WTC11 (cell line): ENCODE results near the gene RITA1. TPM values are rescaled to one million over a fixed set of nuclear protein-coding genes. Genes with fewer than 3 reads are reported as not detected.

Source experiments
- ATAC-seq: fragments of 200-7000 bp; cut with Tn5 transposase; 2 replicates; pipeline ENCODE4 v1.10.0; 2021; ENCODE audit warnings: mild to moderate bottlenecking, moderate library complexity
- CTCF ChIA-PET: fragments of 300-600 bp; sonication (Branson Sonifier 250); formaldehyde crosslinking; loops from one replicate; lab custom pipeline; 2021; ENCODE audit warnings: antibody characterized with exemption; lab: Charles Lee
- POLR2A ChIA-PET: fragments of 350-600 bp; sonication (Branson Sonifier 250); formaldehyde crosslinking; loops from one replicate; lab custom pipeline; 2021; ENCODE audit warnings: antibody characterized with exemption; lab: Charles Lee
- DNase-seq: peaks from one replicate; pipeline ENCODE4 v3.0.0; 2021; ENCODE audit warnings: low spot score
- H3K27ac Mint-ChIP-seq: 2 replicates; pipeline ENCODE4 v1.8.0; 2021; ENCODE audit warnings: mixed read lengths
- H3K27me3 Mint-ChIP-seq: 2 replicates; pipeline ENCODE4 v1.8.0; 2021; ENCODE audit warnings: low read depth, mild to moderate bottlenecking, moderate library complexity, mixed read lengths
- H3K36me3 Mint-ChIP-seq: 2 replicates; pipeline ENCODE4 v1.8.0; 2021; ENCODE audit warnings: mixed read lengths
- H3K4me1 Mint-ChIP-seq: 2 replicates; pipeline ENCODE4 v1.8.0; 2022; ENCODE audit warnings: mixed read lengths
- H3K4me3 Mint-ChIP-seq: 2 replicates; pipeline ENCODE4 v1.8.0; 2021; ENCODE audit warnings: mild to moderate bottlenecking, moderate library complexity, mixed read lengths
- H3K9me3 Mint-ChIP-seq: 2 replicates; pipeline ENCODE4 v1.8.0; 2021; ENCODE audit warnings: mixed read lengths
- ELF4 ChIP-seq: sonication (generic); formaldehyde crosslinking; IDR thresholded peaks from 2 replicates; pipeline ENCODE4 v1.8.1; 2022; ENCODE audit warnings: low read depth, mild to moderate bottlenecking, moderate library complexity, missing genetic modification reagents
- FOXP1 ChIP-seq: sonication (generic); formaldehyde crosslinking; IDR thresholded peaks from 2 replicates; pipeline ENCODE4 v1.8.0; 2022; ENCODE audit warnings: missing genetic modification reagents, mild to moderate bottlenecking, moderate library complexity, borderline replicate concordance
- FOXP4 ChIP-seq: sonication (generic); formaldehyde crosslinking; IDR thresholded peaks from 2 replicates; pipeline ENCODE4 v1.8.0; 2022; ENCODE audit warnings: mild to moderate bottlenecking, missing genetic modification reagents
- GTF2I ChIP-seq: fragments of 250-450 bp; sonication (Bioruptor Pico); conservative IDR thresholded peaks from 2 replicates; pipeline ENCODE4 v1.4.0; 2021; ENCODE audit warnings: mild to moderate bottlenecking
- NFYB ChIP-seq: sonication (generic); formaldehyde crosslinking; conservative IDR thresholded peaks from 2 replicates; pipeline ENCODE4 v1.8.0; 2022; ENCODE audit warnings: low read depth, missing genetic modification reagents
- RORB ChIP-seq: fragments of 250-450 bp; sonication (Bioruptor Pico); IDR thresholded peaks from 2 replicates; pipeline ENCODE4 v1.9.0; 2021; ENCODE audit warnings: mild to moderate bottlenecking
- SOX15 ChIP-seq: fragments of 250-450 bp; sonication (Bioruptor Pico); IDR thresholded peaks from 2 replicates; pipeline ENCODE4 v1.9.0; 2021; ENCODE audit warnings: mild to moderate bottlenecking
- ZBTB21 ChIP-seq: sonication (generic); formaldehyde crosslinking; IDR thresholded peaks from 2 replicates; pipeline ENCODE4 v1.8.1; 2023; ENCODE audit warnings: mild to moderate bottlenecking, missing genetic modification reagents, borderline replicate concordance
- ZNF121 ChIP-seq: sonication (generic); formaldehyde crosslinking; IDR thresholded peaks from 2 replicates; pipeline ENCODE4 v1.8.0; 2023; ENCODE audit warnings: missing genetic modification reagents
- ZNF263 ChIP-seq: sonication (generic); formaldehyde crosslinking; IDR thresholded peaks from 2 replicates; pipeline ENCODE4 v1.8.1; 2022; ENCODE audit warnings: low read depth, mild to moderate bottlenecking, moderate library complexity, missing genetic modification reagents
- total RNA-seq: library from RNA; stranded (reverse); gene quantifications from 3 replicates; pipeline ENCODE4 v1.2.3, GENCODE V29; 2021
- TF ChIP-seq, protein P1 (sequence below): fragments of 200-600 bp; IDR thresholded peaks from 2 replicates; pipeline ENCODE4 v1.8.0; 2022; ENCODE audit warnings: antibody characterized with exemption
- TF ChIP-seq, protein P2 (sequence below): sonication (generic); formaldehyde crosslinking; IDR thresholded peaks from 2 replicates; pipeline ENCODE4 v1.8.1; 2023; ENCODE audit warnings: mild to moderate bottlenecking, missing genetic modification reagents
- TF ChIP-seq, protein P3 (sequence below): sonication (generic); formaldehyde crosslinking; conservative IDR thresholded peaks from 2 replicates; pipeline ENCODE4 v1.8.1; 2023; ENCODE audit warnings: mild to moderate bottlenecking, low read depth, missing genetic modification reagents, moderate library complexity
- TF ChIP-seq, protein P4 (sequence below): sonication (generic); formaldehyde crosslinking; IDR thresholded peaks from 2 replicates; pipeline ENCODE4 v1.8.0; 2023; ENCODE audit warnings: missing genetic modification reagents, mild to moderate bottlenecking, borderline replicate concordance

RITA1 gene
- total RNA-seq, 1 experiment from 2014 or later, result 29.3 TPM

GRCh38 chr12:113173081-113173698 is 12.3 kb upstream of the RITA1 start (continued):
- no peak for TF ChIP-seq FOXP4
- TF ChIP-seq ELF4 (CRISPR knock-in tag), result no peak
- no peak for TF ChIP-seq FOXP1 (CRISPR knock-in tag)
- TF ChIP-seq, protein P1, sequence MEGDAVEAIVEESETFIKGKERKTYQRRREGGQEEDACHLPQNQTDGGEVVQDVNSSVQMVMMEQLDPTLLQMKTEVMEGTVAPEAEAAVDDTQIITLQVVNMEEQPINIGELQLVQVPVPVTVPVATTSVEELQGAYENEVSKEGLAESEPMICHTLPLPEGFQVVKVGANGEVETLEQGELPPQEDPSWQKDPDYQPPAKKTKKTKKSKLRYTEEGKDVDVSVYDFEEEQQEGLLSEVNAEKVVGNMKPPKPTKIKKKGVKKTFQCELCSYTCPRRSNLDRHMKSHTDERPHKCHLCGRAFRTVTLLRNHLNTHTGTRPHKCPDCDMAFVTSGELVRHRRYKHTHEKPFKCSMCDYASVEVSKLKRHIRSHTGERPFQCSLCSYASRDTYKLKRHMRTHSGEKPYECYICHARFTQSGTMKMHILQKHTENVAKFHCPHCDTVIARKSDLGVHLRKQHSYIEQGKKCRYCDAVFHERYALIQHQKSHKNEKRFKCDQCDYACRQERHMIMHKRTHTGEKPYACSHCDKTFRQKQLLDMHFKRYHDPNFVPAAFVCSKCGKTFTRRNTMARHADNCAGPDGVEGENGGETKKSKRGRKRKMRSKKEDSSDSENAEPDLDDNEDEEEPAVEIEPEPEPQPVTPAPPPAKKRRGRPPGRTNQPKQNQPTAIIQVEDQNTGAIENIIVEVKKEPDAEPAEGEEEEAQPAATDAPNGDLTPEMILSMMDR, result no peak
- TF ChIP-seq, protein P2, sequence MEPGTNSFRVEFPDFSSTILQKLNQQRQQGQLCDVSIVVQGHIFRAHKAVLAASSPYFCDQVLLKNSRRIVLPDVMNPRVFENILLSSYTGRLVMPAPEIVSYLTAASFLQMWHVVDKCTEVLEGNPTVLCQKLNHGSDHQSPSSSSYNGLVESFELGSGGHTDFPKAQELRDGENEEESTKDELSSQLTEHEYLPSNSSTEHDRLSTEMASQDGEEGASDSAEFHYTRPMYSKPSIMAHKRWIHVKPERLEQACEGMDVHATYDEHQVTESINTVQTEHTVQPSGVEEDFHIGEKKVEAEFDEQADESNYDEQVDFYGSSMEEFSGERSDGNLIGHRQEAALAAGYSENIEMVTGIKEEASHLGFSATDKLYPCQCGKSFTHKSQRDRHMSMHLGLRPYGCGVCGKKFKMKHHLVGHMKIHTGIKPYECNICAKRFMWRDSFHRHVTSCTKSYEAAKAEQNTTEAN (CRISPR knock-in tag), result no peak
- no peak for TF ChIP-seq ZNF121 (CRISPR knock-in tag)

DNA sequence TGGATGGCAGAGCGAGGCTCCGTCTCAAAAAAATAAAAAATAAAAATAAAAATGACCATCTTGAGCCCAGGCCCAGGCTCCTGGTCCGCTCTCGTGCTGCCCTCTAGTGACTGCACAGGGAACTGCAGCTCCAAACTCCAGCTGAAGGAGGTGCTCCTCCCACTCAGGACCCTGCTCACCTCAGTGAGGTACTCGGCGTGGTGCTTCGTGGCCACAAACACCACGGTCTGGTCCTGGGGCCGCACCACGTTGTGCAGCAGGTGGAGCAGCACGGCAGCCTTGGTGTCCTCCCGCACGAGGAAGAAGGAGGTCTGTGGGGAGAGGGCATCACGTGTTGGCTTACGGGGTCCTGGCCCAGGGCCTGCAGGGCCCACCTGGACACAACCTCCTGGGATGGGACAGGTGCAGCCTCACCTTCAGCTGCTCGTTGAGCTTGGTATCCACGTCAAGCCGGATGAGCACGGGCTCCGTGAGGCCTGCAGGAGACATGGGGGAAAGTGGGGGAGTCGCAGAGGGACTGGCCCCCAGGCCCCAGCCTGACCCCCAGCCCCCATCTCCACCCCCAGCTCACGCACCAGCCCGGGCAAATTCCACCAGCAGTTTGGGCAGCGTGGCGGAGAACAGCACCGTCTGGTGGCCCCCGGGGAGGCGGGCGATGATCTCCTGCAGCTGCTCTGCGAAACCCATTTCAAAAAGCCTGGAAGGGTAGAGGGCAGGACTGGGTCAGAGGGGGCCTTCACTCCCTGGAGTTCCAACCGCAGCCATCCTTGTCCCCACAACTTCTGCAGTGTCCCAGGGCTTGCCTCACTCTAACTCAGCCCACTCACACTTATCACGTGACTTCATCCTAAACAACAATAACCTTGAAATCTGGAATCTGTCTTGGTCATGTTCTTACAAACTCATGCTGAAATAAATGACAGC is 10.8 kb upstream of the RITA1 start:
- TF ChIP-seq, protein P1, result peak; percentile 99
- TF ChIP-seq SOX15 (no peak), ZBTB21 (no peak)
- peaks cover 79% of the 10 kb centered on the region for H3K36me3 Mint-ChIP-seq
- no peaks in the 10 kb centered on the region for H3K4me1 Mint-ChIP-seq
- no peaks in the 10 kb centered on the region for H3K9me3 Mint-ChIP-seq
- peak; percentile 86 for DNase-seq
- H3K4me3 Mint-ChIP-seq, result no peak overlapping the region
- no peaks in the 10 kb centered on the region for H3K27me3 Mint-ChIP-seq
- H3K27ac Mint-ChIP-seq, result peak overlapping the region; percentile 90
- peak; percentile 88 for ATAC-seq
- POLR2A ChIA-PET, result interaction anchor here (0.7 kb wide), 1 partner anchor 61 kb away, joined by 5 read pairs; no protein-coding TSS in a partner anchor
- CTCF ChIA-PET, result interaction anchor here (0.5 to 2.2 kb wide), 34 partner anchors 9 to 1292 kb away, joined by 3 to 40 read pairs (median 4); partner anchors contain the start of genes CFAP73, DDX54, RASAL1 and RITA1

DNA sequence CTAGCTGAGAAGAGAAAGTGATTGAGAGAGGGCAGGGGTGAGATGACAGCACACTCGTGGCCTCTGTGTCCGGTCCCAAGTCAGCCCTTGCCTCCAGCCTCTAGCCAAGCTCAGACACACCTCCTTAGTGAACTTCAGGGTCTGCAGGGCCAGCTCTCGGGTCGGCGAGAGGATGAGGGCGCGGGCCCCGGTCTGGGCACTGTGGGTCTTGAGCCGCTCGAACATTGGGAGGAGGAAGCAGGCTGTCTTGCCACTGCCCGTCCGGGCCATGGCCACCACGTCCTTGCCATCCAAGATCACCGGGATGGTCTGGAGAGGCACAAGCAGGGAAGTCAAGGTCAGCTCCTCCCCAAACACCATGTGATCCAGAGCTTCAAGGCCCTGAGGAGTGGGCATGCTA is 6.5 kb upstream of the RITA1 start:
- CTCF ChIA-PET, result no interaction called here
- POLR2A ChIA-PET, result interaction anchor here (0.7 kb wide), 1 partner anchor 289 kb away, joined by 3 read pairs; no protein-coding TSS in a partner anchor
- TF ChIP-seq, protein P3, sequence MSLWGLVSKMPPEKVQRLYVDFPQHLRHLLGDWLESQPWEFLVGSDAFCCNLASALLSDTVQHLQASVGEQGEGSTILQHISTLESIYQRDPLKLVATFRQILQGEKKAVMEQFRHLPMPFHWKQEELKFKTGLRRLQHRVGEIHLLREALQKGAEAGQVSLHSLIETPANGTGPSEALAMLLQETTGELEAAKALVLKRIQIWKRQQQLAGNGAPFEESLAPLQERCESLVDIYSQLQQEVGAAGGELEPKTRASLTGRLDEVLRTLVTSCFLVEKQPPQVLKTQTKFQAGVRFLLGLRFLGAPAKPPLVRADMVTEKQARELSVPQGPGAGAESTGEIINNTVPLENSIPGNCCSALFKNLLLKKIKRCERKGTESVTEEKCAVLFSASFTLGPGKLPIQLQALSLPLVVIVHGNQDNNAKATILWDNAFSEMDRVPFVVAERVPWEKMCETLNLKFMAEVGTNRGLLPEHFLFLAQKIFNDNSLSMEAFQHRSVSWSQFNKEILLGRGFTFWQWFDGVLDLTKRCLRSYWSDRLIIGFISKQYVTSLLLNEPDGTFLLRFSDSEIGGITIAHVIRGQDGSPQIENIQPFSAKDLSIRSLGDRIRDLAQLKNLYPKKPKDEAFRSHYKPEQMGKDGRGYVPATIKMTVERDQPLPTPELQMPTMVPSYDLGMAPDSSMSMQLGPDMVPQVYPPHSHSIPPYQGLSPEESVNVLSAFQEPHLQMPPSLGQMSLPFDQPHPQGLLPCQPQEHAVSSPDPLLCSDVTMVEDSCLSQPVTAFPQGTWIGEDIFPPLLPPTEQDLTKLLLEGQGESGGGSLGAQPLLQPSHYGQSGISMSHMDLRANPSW, result no peak
- TF ChIP-seq RORB (CRISPR knock-in tag) (no peak), ZNF263 (CRISPR knock-in tag) (no peak), NFYB (CRISPR knock-in tag) (no peak), GTF2I (CRISPR knock-in tag) (no peak)
- TF ChIP-seq, protein P4, sequence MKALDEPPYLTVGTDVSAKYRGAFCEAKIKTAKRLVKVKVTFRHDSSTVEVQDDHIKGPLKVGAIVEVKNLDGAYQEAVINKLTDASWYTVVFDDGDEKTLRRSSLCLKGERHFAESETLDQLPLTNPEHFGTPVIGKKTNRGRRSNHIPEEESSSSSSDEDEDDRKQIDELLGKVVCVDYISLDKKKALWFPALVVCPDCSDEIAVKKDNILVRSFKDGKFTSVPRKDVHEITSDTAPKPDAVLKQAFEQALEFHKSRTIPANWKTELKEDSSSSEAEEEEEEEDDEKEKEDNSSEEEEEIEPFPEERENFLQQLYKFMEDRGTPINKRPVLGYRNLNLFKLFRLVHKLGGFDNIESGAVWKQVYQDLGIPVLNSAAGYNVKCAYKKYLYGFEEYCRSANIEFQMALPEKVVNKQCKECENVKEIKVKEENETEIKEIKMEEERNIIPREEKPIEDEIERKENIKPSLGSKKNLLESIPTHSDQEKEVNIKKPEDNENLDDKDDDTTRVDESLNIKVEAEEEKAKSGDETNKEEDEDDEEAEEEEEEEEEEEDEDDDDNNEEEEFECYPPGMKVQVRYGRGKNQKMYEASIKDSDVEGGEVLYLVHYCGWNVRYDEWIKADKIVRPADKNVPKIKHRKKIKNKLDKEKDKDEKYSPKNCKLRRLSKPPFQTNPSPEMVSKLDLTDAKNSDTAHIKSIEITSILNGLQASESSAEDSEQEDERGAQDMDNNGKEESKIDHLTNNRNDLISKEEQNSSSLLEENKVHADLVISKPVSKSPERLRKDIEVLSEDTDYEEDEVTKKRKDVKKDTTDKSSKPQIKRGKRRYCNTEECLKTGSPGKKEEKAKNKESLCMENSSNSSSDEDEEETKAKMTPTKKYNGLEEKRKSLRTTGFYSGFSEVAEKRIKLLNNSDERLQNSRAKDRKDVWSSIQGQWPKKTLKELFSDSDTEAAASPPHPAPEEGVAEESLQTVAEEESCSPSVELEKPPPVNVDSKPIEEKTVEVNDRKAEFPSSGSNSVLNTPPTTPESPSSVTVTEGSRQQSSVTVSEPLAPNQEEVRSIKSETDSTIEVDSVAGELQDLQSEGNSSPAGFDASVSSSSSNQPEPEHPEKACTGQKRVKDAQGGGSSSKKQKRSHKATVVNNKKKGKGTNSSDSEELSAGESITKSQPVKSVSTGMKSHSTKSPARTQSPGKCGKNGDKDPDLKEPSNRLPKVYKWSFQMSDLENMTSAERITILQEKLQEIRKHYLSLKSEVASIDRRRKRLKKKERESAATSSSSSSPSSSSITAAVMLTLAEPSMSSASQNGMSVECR, result no peak

More for the DNA sequence above, 6.5 kb upstream of the RITA1 start:
- H3K36me3 Mint-ChIP-seq, result peaks cover 61% of the 10 kb centered on the region
- H3K27me3 Mint-ChIP-seq, result no peaks in the 10 kb centered on the region
- H3K27ac Mint-ChIP-seq, result no peak overlapping the region
- no peak for DNase-seq
- H3K9me3 Mint-ChIP-seq, result no peaks in the 10 kb centered on the region
- ATAC-seq, result no peak
- H3K4me3 Mint-ChIP-seq, result no peak overlapping the region
- H3K4me1 Mint-ChIP-seq, result no peaks in the 10 kb centered on the region
